ENCODE measurements around the gene TMEM176A.

TMEM176A gene

GRCh38 chr7:150831851-150832250, 31.3 kb downstream of the TMEM176A start:
- H3K18ac ChIP-seq (ENCODE audit: low read length) = no peak overlapping the region
- WGBS (ENCODE audit: extremely low coverage, insufficient coverage, low lambda C conversion rate) = no CpG with 5 or more reads among the region's 1 CpG
- no peak overlapping the region for H2AK5ac ChIP-seq (ENCODE audit: low read length)
- no peaks in the 10 kb centered on the region for H3K27me3 ChIP-seq (ENCODE audit: insufficient read depth, low read length, poor library complexity)
- DNase-seq = no peak
- H3K79me1 ChIP-seq (ENCODE audit: low read length) = no peaks in the 10 kb centered on the region
- no peak overlapping the region for H3K4me3 ChIP-seq (ENCODE audit: low read length)
- H3K79me2 ChIP-seq (ENCODE audit: control insufficient read depth, insufficient read depth, low read length) = no peaks in the 10 kb centered on the region
- H3K36me3 ChIP-seq (ENCODE audit: control insufficient read depth, insufficient read depth, low read length) = no peaks in the 10 kb centered on the region
- H2BK5ac ChIP-seq (ENCODE audit: low read length) = no peak overlapping the region
- H3K4ac ChIP-seq (ENCODE audit: low read depth, low read length) = no peak overlapping the region
- H3K9ac ChIP-seq (ENCODE audit: low read length) = no peak overlapping the region
- no peak overlapping the region for H3K4me2 ChIP-seq (ENCODE audit: low read length)
- no peak overlapping the region for H4K8ac ChIP-seq (ENCODE audit: low read depth, low read length)
- H3K4me1 ChIP-seq (ENCODE audit: control insufficient read depth, low read depth, low read length) = no peaks in the 10 kb centered on the region
- H3K23ac ChIP-seq (ENCODE audit: low read length) = no peak overlapping the region
- no peak overlapping the region for H4K5ac ChIP-seq (ENCODE audit: low read length)
- H3K27ac ChIP-seq (ENCODE audit: low read depth, low read length) = no peak overlapping the region
- no peak overlapping the region for H2BK15ac ChIP-seq (replicated peaks; ENCODE audit: low read depth)
- no peak overlapping the region for H3K56ac ChIP-seq (ENCODE audit: low read length)
- H2BK120ac ChIP-seq (ENCODE audit: low read depth, low read length) = no peak overlapping the region

DNA sequence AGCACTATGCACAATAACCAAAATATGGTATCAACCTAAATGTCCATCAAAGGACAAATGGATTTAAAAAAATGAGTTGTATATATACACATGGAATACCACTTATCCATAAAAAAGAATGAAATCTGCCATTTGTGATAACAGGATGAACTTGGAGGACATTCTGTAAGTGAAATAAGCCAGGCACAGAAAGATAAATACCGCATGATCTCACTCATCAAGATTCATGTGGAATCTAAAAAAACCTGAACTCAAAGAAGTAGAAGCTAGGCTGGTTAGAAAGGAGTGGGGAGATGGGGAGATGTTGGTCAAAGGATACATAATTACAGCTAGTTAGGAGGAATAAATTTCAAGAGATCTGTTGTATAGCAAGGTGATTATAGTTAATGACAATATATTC, 34.5 kb downstream of the TMEM176A start:
- Histone ChIP-seq H3K18ac (ENCODE audit: low read length) (no peak overlapping the region), H2AK5ac (ENCODE audit: low read length) (no peak overlapping the region), H2BK5ac (ENCODE audit: low read length) (no peak overlapping the region), H3K4me3 (ENCODE audit: low read length) (no peak overlapping the region), H3K4me1 (ENCODE audit: control insufficient read depth, low read depth, low read length) (no peaks in the 10 kb centered on the region), H2BK15ac (replicated peaks; ENCODE audit: low read depth) (no peak overlapping the region), H3K4me2 (ENCODE audit: low read length) (no peak overlapping the region), H4K8ac (ENCODE audit: low read depth, low read length) (no peak overlapping the region), H3K79me2 (ENCODE audit: control insufficient read depth, insufficient read depth, low read length) (no peaks in the 10 kb centered on the region), H3K36me3 (ENCODE audit: control insufficient read depth, insufficient read depth, low read length) (no peaks in the 10 kb centered on the region), H3K23ac (ENCODE audit: low read length) (no peak overlapping the region), H3K79me1 (ENCODE audit: low read length) (no peaks in the 10 kb centered on the region), H3K4ac (ENCODE audit: low read depth, low read length) (no peak overlapping the region), H3K9ac (ENCODE audit: low read length) (no peak overlapping the region), H4K5ac (ENCODE audit: low read length) (no peak overlapping the region), H3K27ac (ENCODE audit: low read depth, low read length) (no peak overlapping the region), H3K56ac (ENCODE audit: low read length) (no peak overlapping the region), H2BK120ac (ENCODE audit: low read depth, low read length) (no peak overlapping the region), H3K27me3 (ENCODE audit: insufficient read depth, low read length, poor library complexity) (no peaks in the 10 kb centered on the region)
- WGBS (ENCODE audit: extremely low coverage, insufficient coverage, low lambda C conversion rate) = no CpG with 5 or more reads among the region's 1 CpG
- DNase-seq = no peak

GRCh38 chr7:150835702-150836280, 35.2 kb downstream of the TMEM176A start:
- no peaks in the 10 kb centered on the region for H3K79me2 ChIP-seq (ENCODE audit: control insufficient read depth, insufficient read depth, low read length)
- H3K9ac ChIP-seq (ENCODE audit: low read length) = no peak overlapping the region
- no peaks in the 10 kb centered on the region for H3K27me3 ChIP-seq (ENCODE audit: insufficient read depth, low read length, poor library complexity)
- WGBS (ENCODE audit: extremely low coverage, insufficient coverage, low lambda C conversion rate) = no CpG with 5 or more reads among the region's 6 CpGs
- H3K18ac ChIP-seq (ENCODE audit: low read length) = no peak overlapping the region
- no peak overlapping the region for H3K23ac ChIP-seq (ENCODE audit: low read length)
- H4K8ac ChIP-seq (ENCODE audit: low read depth, low read length) = no peak overlapping the region
- H3K36me3 ChIP-seq (ENCODE audit: control insufficient read depth, insufficient read depth, low read length) = no peaks in the 10 kb centered on the region
- no peaks in the 10 kb centered on the region for H3K4me1 ChIP-seq (ENCODE audit: control insufficient read depth, low read depth, low read length)
- no peaks in the 10 kb centered on the region for H3K79me1 ChIP-seq (ENCODE audit: low read length)
- H3K56ac ChIP-seq (ENCODE audit: low read length) = no peak overlapping the region
- DNase-seq = no peak
- H2AK5ac ChIP-seq (ENCODE audit: low read length) = no peak overlapping the region
- H4K5ac ChIP-seq (ENCODE audit: low read length) = no peak overlapping the region
- no peak overlapping the region for H3K4me2 ChIP-seq (ENCODE audit: low read length)
- no peak overlapping the region for H2BK120ac ChIP-seq (ENCODE audit: low read depth, low read length)
- H3K27ac ChIP-seq (ENCODE audit: low read depth, low read length) = no peak overlapping the region
- H2BK5ac ChIP-seq (ENCODE audit: low read length) = no peak overlapping the region
- H2BK15ac ChIP-seq (replicated peaks; ENCODE audit: low read depth) = no peak overlapping the region
- H3K4me3 ChIP-seq (ENCODE audit: low read length) = no peak overlapping the region
- no peak overlapping the region for H3K4ac ChIP-seq (ENCODE audit: low read depth, low read length)

GRCh38 chr7:150838965-150839650, 38.5 kb downstream of the TMEM176A start:
- no peaks in the 10 kb centered on the region for H3K79me2 ChIP-seq (ENCODE audit: control insufficient read depth, insufficient read depth, low read length)
- H3K79me1 ChIP-seq (ENCODE audit: low read length) = no peaks in the 10 kb centered on the region
- no peak overlapping the region for H2AK5ac ChIP-seq (ENCODE audit: low read length)
- no peak overlapping the region for H4K8ac ChIP-seq (ENCODE audit: low read depth, low read length)
- H3K27ac ChIP-seq (ENCODE audit: low read depth, low read length) = no peak overlapping the region
- H4K5ac ChIP-seq (ENCODE audit: low read length) = no peak overlapping the region
- no peak for DNase-seq
- no peak overlapping the region for H3K4ac ChIP-seq (ENCODE audit: low read depth, low read length)
- H2BK15ac ChIP-seq (replicated peaks; ENCODE audit: low read depth) = no peak overlapping the region
- no peak overlapping the region for H3K4me2 ChIP-seq (ENCODE audit: low read length)
- no peaks in the 10 kb centered on the region for H3K27me3 ChIP-seq (ENCODE audit: insufficient read depth, low read length, poor library complexity)
- no peak overlapping the region for H2BK5ac ChIP-seq (ENCODE audit: low read length)
- WGBS (ENCODE audit: extremely low coverage, insufficient coverage, low lambda C conversion rate) = no CpG with 5 or more reads among the region's 7 CpGs
- H3K23ac ChIP-seq (ENCODE audit: low read length) = no peak overlapping the region
- no peak overlapping the region for H3K18ac ChIP-seq (ENCODE audit: low read length)
- no peak overlapping the region for H2BK120ac ChIP-seq (ENCODE audit: low read depth, low read length)
- H3K4me3 ChIP-seq (ENCODE audit: low read length) = no peak overlapping the region
- H3K4me1 ChIP-seq (ENCODE audit: control insufficient read depth, low read depth, low read length) = no peaks in the 10 kb centered on the region
- no peak overlapping the region for H3K56ac ChIP-seq (ENCODE audit: low read length)
- H3K9ac ChIP-seq (ENCODE audit: low read length) = no peak overlapping the region
- H3K36me3 ChIP-seq (ENCODE audit: control insufficient read depth, insufficient read depth, low read length) = no peaks in the 10 kb centered on the region

DNA sequence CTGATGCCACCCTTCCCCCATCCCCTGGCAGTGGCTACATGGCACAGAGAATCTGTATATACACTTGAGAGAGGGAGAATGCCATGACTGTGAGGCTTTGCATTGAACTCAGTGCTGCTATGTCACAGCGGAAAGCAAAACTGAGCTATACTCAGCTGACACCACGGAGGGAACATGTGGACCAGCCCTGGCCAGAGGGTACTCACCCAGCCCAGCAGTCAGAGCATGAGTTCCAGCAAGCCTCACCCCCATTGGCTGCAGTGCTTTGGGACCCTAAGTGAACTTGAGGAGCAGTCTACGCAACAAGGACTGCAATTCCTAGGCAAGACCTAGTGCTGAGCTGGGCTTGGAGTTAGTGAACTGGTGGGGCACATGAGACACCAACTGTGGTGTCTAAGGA, 41.4 kb downstream of the TMEM176A start:
- H3K4me3 ChIP-seq (ENCODE audit: low read length) = no peak overlapping the region
- no CpG with 5 or more reads among the region's 3 CpGs for WGBS (ENCODE audit: extremely low coverage, insufficient coverage, low lambda C conversion rate)

GRCh38 chr7:150842716-150843115, 42.1 kb downstream of the TMEM176A start:
- Histone ChIP-seq H3K27me3 (ENCODE audit: insufficient read depth, low read length, poor library complexity) (no peaks in the 10 kb centered on the region), H3K4ac (ENCODE audit: low read depth, low read length) (no peak overlapping the region)

More for the DNA sequence above, 41.4 kb downstream of the TMEM176A start:
- Histone ChIP-seq H4K8ac (ENCODE audit: low read depth, low read length) (no peak overlapping the region), H3K4me2 (ENCODE audit: low read length) (no peak overlapping the region), H2AK5ac (ENCODE audit: low read length) (no peak overlapping the region), H3K27ac (ENCODE audit: low read depth, low read length) (no peak overlapping the region), H3K36me3 (ENCODE audit: control insufficient read depth, insufficient read depth, low read length) (no peaks in the 10 kb centered on the region), H3K79me1 (ENCODE audit: low read length) (no peaks in the 10 kb centered on the region), H2BK5ac (ENCODE audit: low read length) (no peak overlapping the region), H2BK120ac (ENCODE audit: low read depth, low read length) (no peak overlapping the region), H4K5ac (ENCODE audit: low read length) (no peak overlapping the region), H3K4ac (ENCODE audit: low read depth, low read length) (no peak overlapping the region), H3K79me2 (ENCODE audit: control insufficient read depth, insufficient read depth, low read length) (no peaks in the 10 kb centered on the region), H2BK15ac (replicated peaks; ENCODE audit: low read depth) (no peak overlapping the region), H3K4me1 (ENCODE audit: control insufficient read depth, low read depth, low read length) (no peaks in the 10 kb centered on the region), H3K18ac (ENCODE audit: low read length) (no peak overlapping the region), H3K56ac (ENCODE audit: low read length) (no peak overlapping the region), H3K23ac (ENCODE audit: low read length) (no peak overlapping the region), H3K9ac (ENCODE audit: low read length) (no peak overlapping the region), H3K27me3 (ENCODE audit: insufficient read depth, low read length, poor library complexity) (no peaks in the 10 kb centered on the region)
- no peak for DNase-seq

More at GRCh38 chr7:150842716-150843115, 42.1 kb downstream of the TMEM176A start:
- Histone ChIP-seq H3K4me3 (ENCODE audit: low read length) (no peak overlapping the region), H4K5ac (ENCODE audit: low read length) (no peak overlapping the region), H3K18ac (ENCODE audit: low read length) (no peak overlapping the region), H2AK5ac (ENCODE audit: low read length) (no peak overlapping the region), H3K9ac (ENCODE audit: low read length) (no peak overlapping the region), H3K4me1 (ENCODE audit: control insufficient read depth, low read depth, low read length) (no peaks in the 10 kb centered on the region), H4K8ac (ENCODE audit: low read depth, low read length) (no peak overlapping the region), H3K36me3 (ENCODE audit: control insufficient read depth, insufficient read depth, low read length) (no peaks in the 10 kb centered on the region), H3K56ac (ENCODE audit: low read length) (no peak overlapping the region), H3K4me2 (ENCODE audit: low read length) (no peak overlapping the region), H3K79me2 (ENCODE audit: control insufficient read depth, insufficient read depth, low read length) (no peaks in the 10 kb centered on the region), H3K23ac (ENCODE audit: low read length) (no peak overlapping the region), H2BK5ac (ENCODE audit: low read length) (no peak overlapping the region), H3K79me1 (ENCODE audit: low read length) (no peaks in the 10 kb centered on the region), H2BK120ac (ENCODE audit: low read depth, low read length) (no peak overlapping the region), H2BK15ac (replicated peaks; ENCODE audit: low read depth) (no peak overlapping the region), H3K27ac (ENCODE audit: low read depth, low read length) (no peak overlapping the region)
- DNase-seq = no peak
- WGBS (ENCODE audit: extremely low coverage, insufficient coverage, low lambda C conversion rate) = no CpG with 5 or more reads among the region's 4 CpGs

Measured in mesendoderm (in vitro differentiated cells).